Activated CD4-positive, alpha-beta T cell treated with anti-CD3 and anti-CD28 coated beads, Interleukin-2, amount 50 U/mL, for 24 hours (primary cell): ENCODE results near the gene CAPN8.

Source experiments
- DNase-seq, 2 donors: peaks; one replicate each; pipeline ENCODE4 v3.0.0-alpha.2; 2020; ENCODE audit warnings: low read depth in 1 of 2, low spot score in 1 of 2

The CAPN8 gene

GRCh38 chr1:223665592-223666312 lies at the start of gene CAPN8:
CAPN8 (minus strand) TSS chr1:223665701; CDS start chr1:223665646, 55 bp downstream.
- DNase-seq: no peak

GRCh38 chr1:223714849-223715603 lies 49.5 kb upstream of the CAPN8 start:
- no peak for DNase-seq

- no peak for DNase-seq
Observed at GRCh38 chr1:223714421-223714724, 48.9 kb upstream of the CAPN8 start.

GRCh38 chr1:223713546-223714420 lies 48.3 kb upstream of the CAPN8 start:
- DNase-seq: no peak

GRCh38 chr1:223712850-223713474 lies 47.5 kb upstream of the CAPN8 start:
- no peak for DNase-seq

- DNase-seq: no peak
Observed at GRCh38 chr1:223712194-223712849, 46.8 kb upstream of the CAPN8 start, which contains the start of gene CAPN2. CAPN2 (plus strand) TSS chr1:223712539; CDS start chr1:223712641, 102 bp downstream.

- no peak for DNase-seq
Observed at GRCh38 chr1:223711747-223712193, 46.3 kb upstream of the CAPN8 start.

- DNase-seq: no peak
Observed at GRCh38 chr1:223711173-223711572, 45.7 kb upstream of the CAPN8 start.

GRCh38 chr1:223710179-223711133 lies 45.0 kb upstream of the CAPN8 start:
- no peak for DNase-seq

GRCh38 chr1:223709598-223709997 lies 44.1 kb upstream of the CAPN8 start:
- DNase-seq: no peak

- no peak for DNase-seq
Observed at GRCh38 chr1:223708651-223709268, 43.3 kb upstream of the CAPN8 start.

GRCh38 chr1:223708001-223708359 lies 42.5 kb upstream of the CAPN8 start:
- no peak for DNase-seq

GRCh38 chr1:223707256-223708000 lies 41.9 kb upstream of the CAPN8 start:
- no peak for DNase-seq

- DNase-seq: no peak
Observed at GRCh38 chr1:223706077-223706973, 40.8 kb upstream of the CAPN8 start.

- DNase-seq: no peak
Observed at GRCh38 chr1:223704921-223705878, 39.7 kb upstream of the CAPN8 start.

- no peak for DNase-seq
Observed at GRCh38 chr1:223703668-223704013, 38.1 kb upstream of the CAPN8 start.
